Naive B cell (primary cell): ENCODE measurements around the gene SAT1. TPM values are rescaled to one million over a fixed set of nuclear protein-coding genes. Genes with fewer than 3 reads are reported as not detected.
"Not testable (repeated sequence)": the region's sequence is repeated elsewhere in the genome, so short reads cannot be mapped to it uniquely, and the experiment has no call there.

ENCODE experiments used
- ATAC-seq, 2 donors: fragments of 150-1000 bp; cut with Tn5 transposase; 2 replicates each; pipeline ENCODE4 v1.10.0; 2021; ENCODE audit warnings: low read depth in 2 of 2, mild to moderate bottlenecking in 2 of 2, moderate library complexity in 2 of 2
- DNase-seq: peaks from one replicate; pipeline ENCODE4 v3.0.0; 2022
- H3K27ac Mint-ChIP-seq, 6 donors: one replicate each; pipeline ENCODE4 v1.8.0; 2020 to 2022; ENCODE audit warnings: mild to moderate bottlenecking in 6 of 6, mixed read lengths in 6 of 6, moderate library complexity in 5 of 6, inconsistent platforms in 2 of 6
- H3K27me3 Mint-ChIP-seq, 3 donors: one replicate each; pipeline ENCODE4 v1.8.0; 2021 to 2022; ENCODE audit warnings: mixed read lengths in 3 of 3, mild to moderate bottlenecking in 1 of 3
- H3K36me3 Mint-ChIP-seq, 2 donors: one replicate each; pipeline ENCODE4 v1.8.0; 2020 to 2022; ENCODE audit warnings: mixed read lengths in 2 of 2, inconsistent platforms in 1 of 2, mild to moderate bottlenecking in 1 of 2
- H3K4me1 Mint-ChIP-seq, 3 donors: one replicate each; pipeline ENCODE4 v1.8.0; 2020 to 2022; ENCODE audit warnings: mixed read lengths in 3 of 3, inconsistent platforms in 1 of 3, mild to moderate bottlenecking in 1 of 3, moderate library complexity in 1 of 3
- H3K4me3 Mint-ChIP-seq, 8 donors: one replicate each; pipeline ENCODE4 v1.8.0; 2020 to 2022; ENCODE audit warnings: mild to moderate bottlenecking in 8 of 8, mixed read lengths in 8 of 8, moderate library complexity in 8 of 8, inconsistent platforms in 2 of 8
- H3K9me3 Mint-ChIP-seq, 7 donors: one replicate each; pipeline ENCODE4 v1.8.0; 2020 to 2022; ENCODE audit warnings: mixed read lengths in 7 of 7, mild to moderate bottlenecking in 5 of 7, inconsistent platforms in 2 of 7, moderate library complexity in 1 of 7
- polyA plus RNA-seq, 6 donors: library from polyadenylated mRNA; unstranded; fragments of 300-500 nt; fragmentation: Illumina TruSeq; gene quantifications; one replicate each; pipeline ENCODE4 v1.2.3, GENCODE V29; 2021; ENCODE audit warnings: low read depth in 6 of 6

The SAT1 gene
- 100 to 1,000 TPM; 114 to 204 (median 165) TPM for polyA plus RNA-seq

GRCh38 chrX:23782863-23783588, at the start of gene SAT1:
SAT1 (plus strand) TSS chrX:23783173; CDS start chrX:23783352, 179 bp downstream.
- ATAC-seq (peak; percentile 81 to 84), DNase-seq (peak; percentile 92)
- H3K27me3 Mint-ChIP-seq, result no peaks in the 10 kb centered on the region
- peak within 1 kb of the TSS; percentile 86 to 98 (median 96) for H3K4me3 Mint-ChIP-seq
- H3K36me3 Mint-ChIP-seq, result peaks cover 12 to 22% of the 10 kb centered on the region in 2 donors
- peaks cover 0 to 5% (median 0%) of the 10 kb centered on the region in 7 donors for H3K9me3 Mint-ChIP-seq
- H3K27ac Mint-ChIP-seq, result peak within 1 kb of the TSS; percentile 94 to 99 (median 98)
- peaks cover 18 to 44% (median 25%) of the 10 kb centered on the region in 3 donors for H3K4me1 Mint-ChIP-seq

DNA sequence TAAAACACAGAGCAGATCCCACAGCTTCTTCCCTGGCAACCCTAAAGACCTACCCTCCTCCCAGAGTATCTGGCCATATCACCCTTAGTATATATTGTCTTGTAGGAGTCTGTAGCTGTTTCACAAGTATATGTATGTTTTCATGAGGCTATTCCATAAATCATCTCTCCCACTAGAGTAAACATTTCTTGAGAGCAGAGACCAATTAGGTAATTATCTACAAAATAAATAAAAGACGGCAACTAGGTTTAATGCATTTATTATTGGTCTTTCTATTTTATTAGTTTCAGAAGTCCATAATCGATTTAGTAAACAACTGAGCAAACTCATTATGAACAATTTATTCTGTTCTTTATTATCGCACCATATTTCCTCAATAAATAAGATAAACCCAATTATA, 46.9 kb upstream of the SAT1 start:
- no peaks in the 10 kb centered on the region for H3K9me3 Mint-ChIP-seq
- no peak for ATAC-seq
- H3K27ac Mint-ChIP-seq, result peak overlapping the region in 2 of 6 donors; percentile 24 to 80
- no peaks in the 10 kb centered on the region for H3K27me3 Mint-ChIP-seq
- H3K4me1 Mint-ChIP-seq, result peaks cover 4 to 12% (median 9%) of the 10 kb centered on the region in 3 donors
- peaks cover 0 to 6% of the 10 kb centered on the region in 2 donors for H3K36me3 Mint-ChIP-seq
- DNase-seq, result no peak
- peak overlapping the region in 1 of 8 donors; percentile 0 for H3K4me3 Mint-ChIP-seq

DNA sequence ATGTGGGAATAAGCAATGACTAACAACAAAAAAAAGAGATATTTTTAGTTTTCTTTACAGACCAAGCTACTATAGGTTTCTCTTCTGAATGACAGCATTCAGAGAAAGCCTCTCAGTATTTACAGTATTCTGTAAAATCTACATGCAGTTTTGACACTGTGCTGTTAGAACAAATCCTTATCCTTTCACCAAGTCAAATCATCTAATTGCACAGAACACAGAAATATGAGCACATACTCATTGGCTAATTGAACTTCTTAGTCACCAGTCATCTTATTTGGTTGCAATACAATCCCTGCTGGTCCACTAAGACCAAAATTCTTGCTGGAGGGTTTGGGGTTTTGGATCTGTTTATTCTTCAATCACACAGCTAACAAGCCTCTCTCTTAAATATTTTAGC, 45.6 kb upstream of the SAT1 start:
- no peak overlapping the region for H3K4me3 Mint-ChIP-seq
- H3K9me3 Mint-ChIP-seq, result peaks cover 0 to 5% (median 0%) of the 10 kb centered on the region in 7 donors
- peaks cover 10 to 23% (median 20%) of the 10 kb centered on the region in 3 donors for H3K4me1 Mint-ChIP-seq
- H3K27ac Mint-ChIP-seq, result peak overlapping the region in 1 of 6 donors; percentile 29
- no peaks in the 10 kb centered on the region for H3K27me3 Mint-ChIP-seq
- no peak for DNase-seq
- H3K36me3 Mint-ChIP-seq, result peaks cover 0 to 6% of the 10 kb centered on the region in 2 donors
- no peak for ATAC-seq

- H3K4me3 Mint-ChIP-seq, result peak overlapping the region; percentile 73 to 95 (median 90)
- H3K9me3 Mint-ChIP-seq, result peaks cover 0 to 5% (median 0%) of the 10 kb centered on the region in 7 donors
- no peaks in the 10 kb centered on the region for H3K27me3 Mint-ChIP-seq
- ATAC-seq (no peak), DNase-seq (no peak)
- peaks cover 11 to 40% (median 23%) of the 10 kb centered on the region in 3 donors for H3K4me1 Mint-ChIP-seq
- no peaks in the 10 kb centered on the region for H3K36me3 Mint-ChIP-seq
- peak overlapping the region; percentile 90 to 96 (median 94) for H3K27ac Mint-ChIP-seq
Observed at GRCh38 chrX:23742174-23742696, 40.7 kb upstream of the SAT1 start.

GRCh38 chrX:23742697-23743622, 40.0 kb upstream of the SAT1 start, which contains the start of gene ACOT9:
ACOT9 (minus strand) TSS chrX:23743276; CDS start chrX:23743144, 132 bp downstream.
- peak within 1 kb of the TSS; percentile 73 to 95 (median 90) for H3K4me3 Mint-ChIP-seq
- peaks cover 11 to 40% (median 23%) of the 10 kb centered on the region in 3 donors for H3K4me1 Mint-ChIP-seq
- H3K27me3 Mint-ChIP-seq, result no peaks in the 10 kb centered on the region
- ATAC-seq (peak; percentile 84 to 88), DNase-seq (peak; percentile 74)
- peak within 1 kb of the TSS; percentile 90 to 97 (median 96) for H3K27ac Mint-ChIP-seq
- H3K9me3 Mint-ChIP-seq, result peaks cover 0 to 5% (median 0%) of the 10 kb centered on the region in 7 donors
- no peaks in the 10 kb centered on the region for H3K36me3 Mint-ChIP-seq

DNA sequence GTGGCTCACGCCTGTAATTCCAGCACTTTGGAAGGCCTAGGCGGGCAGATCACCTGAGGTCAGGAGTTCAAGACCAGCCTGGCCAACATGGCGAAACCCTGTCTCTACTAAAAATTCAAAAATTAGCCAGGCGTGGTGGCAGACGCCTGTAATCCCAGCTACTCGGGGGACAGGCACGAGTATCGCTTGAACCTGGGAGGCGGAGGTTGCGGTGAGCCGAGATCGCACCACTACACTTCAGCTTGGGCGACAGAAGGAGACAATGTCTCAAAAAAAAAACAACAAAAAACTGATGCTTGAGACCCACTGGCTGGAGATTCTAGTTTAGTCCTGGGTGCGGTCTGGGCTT, 39.4 kb upstream of the SAT1 start:
- H3K4me1 Mint-ChIP-seq, result peaks cover 11 to 40% (median 23%) of the 10 kb centered on the region in 3 donors
- not testable (repeated sequence) for ATAC-seq, H3K9me3 Mint-ChIP-seq, DNase-seq, H3K27me3 Mint-ChIP-seq, H3K36me3 Mint-ChIP-seq
- peak overlapping the region; percentile 90 to 97 (median 96) for H3K27ac Mint-ChIP-seq
- H3K4me3 Mint-ChIP-seq, result peak overlapping the region; percentile 73 to 95 (median 87)

GRCh38 chrX:23745786-23746185, 37.2 kb upstream of the SAT1 start:
- no peaks in the 10 kb centered on the region for H3K36me3 Mint-ChIP-seq
- peak overlapping the region; percentile 14 to 93 (median 74) for H3K27ac Mint-ChIP-seq
- peak overlapping the region in 4 of 8 donors; percentile 20 to 66 (median 42) for H3K4me3 Mint-ChIP-seq

GRCh38 chrX:23749129-23749528, 33.8 kb upstream of the SAT1 start:
- Mint-ChIP-seq H3K36me3 (no peaks in the 10 kb centered on the region), H3K27ac (no peak overlapping the region)

More at GRCh38 chrX:23745786-23746185, 37.2 kb upstream of the SAT1 start:
- no peaks in the 10 kb centered on the region for H3K27me3 Mint-ChIP-seq
- H3K9me3 Mint-ChIP-seq, result peaks cover 0 to 5% (median 0%) of the 10 kb centered on the region in 7 donors
- peaks cover 7 to 36% (median 18%) of the 10 kb centered on the region in 3 donors for H3K4me1 Mint-ChIP-seq
- peak; percentile 26 to 51 for ATAC-seq
- peak; percentile 36 for DNase-seq

GRCh38 chrX:23749576-23749975, 33.4 kb upstream of the SAT1 start:
- Mint-ChIP-seq H3K36me3 (no peaks in the 10 kb centered on the region), H3K4me1 (peaks cover 0 to 12% (median 5%) of the 10 kb centered on the region in 3 donors), H3K27me3 (no peaks in the 10 kb centered on the region), H3K9me3 (no peaks in the 10 kb centered on the region), H3K4me3 (no peak overlapping the region), H3K27ac (no peak overlapping the region)
- ATAC-seq (no peak), DNase-seq (no peak)

More at GRCh38 chrX:23749129-23749528, 33.8 kb upstream of the SAT1 start:
- Mint-ChIP-seq H3K27me3 (no peaks in the 10 kb centered on the region), H3K9me3 (peaks cover 0 to under 1% (median 0%) of the 10 kb centered on the region in 7 donors), H3K4me3 (no peak overlapping the region), H3K4me1 (peaks cover 0 to 12% (median 5%) of the 10 kb centered on the region in 3 donors)
- DNase-seq (no peak), ATAC-seq (no peak)

- H3K9me3 Mint-ChIP-seq, result no peaks in the 10 kb centered on the region
- no peaks in the 10 kb centered on the region for H3K27me3 Mint-ChIP-seq
Observed at GRCh38 chrX:23752740-23753415, 30.1 kb upstream of the SAT1 start.

DNA sequence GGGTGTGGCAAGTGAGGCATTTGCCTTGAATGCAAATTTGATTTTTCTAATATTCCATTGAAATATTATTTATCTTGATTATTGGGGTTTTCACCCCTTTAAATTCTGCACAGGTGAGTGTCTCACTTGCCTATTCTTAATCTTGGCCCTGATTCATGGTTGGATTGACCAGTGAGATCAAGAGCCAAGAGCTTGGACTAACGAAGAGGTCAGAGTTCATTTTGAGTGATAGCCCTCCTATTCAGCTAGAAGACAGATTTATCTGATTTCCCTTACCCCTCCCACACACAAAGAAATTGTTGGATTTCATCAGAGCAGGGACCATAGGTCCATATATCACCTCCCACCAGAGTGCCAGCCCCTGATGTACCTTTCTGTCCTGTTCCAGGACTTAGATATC, 28.3 kb upstream of the SAT1 start:
- Mint-ChIP-seq H3K27ac (no peak overlapping the region), H3K4me1 (peaks cover 0 to 4% (median 0%) of the 10 kb centered on the region in 3 donors), H3K27me3 (no peaks in the 10 kb centered on the region), H3K36me3 (no peaks in the 10 kb centered on the region), H3K9me3 (no peaks in the 10 kb centered on the region), H3K4me3 (no peak overlapping the region)
- DNase-seq (no peak), ATAC-seq (no peak)

More at GRCh38 chrX:23752740-23753415, 30.1 kb upstream of the SAT1 start:
- Mint-ChIP-seq H3K36me3 (no peaks in the 10 kb centered on the region), H3K4me3 (no peak overlapping the region), H3K27ac (peak overlapping the region in 2 of 6 donors; percentile 29 to 69), H3K4me1 (peaks cover 0 to 4% (median 0%) of the 10 kb centered on the region in 3 donors)
- ATAC-seq (no peak), DNase-seq (no peak)

DNA sequence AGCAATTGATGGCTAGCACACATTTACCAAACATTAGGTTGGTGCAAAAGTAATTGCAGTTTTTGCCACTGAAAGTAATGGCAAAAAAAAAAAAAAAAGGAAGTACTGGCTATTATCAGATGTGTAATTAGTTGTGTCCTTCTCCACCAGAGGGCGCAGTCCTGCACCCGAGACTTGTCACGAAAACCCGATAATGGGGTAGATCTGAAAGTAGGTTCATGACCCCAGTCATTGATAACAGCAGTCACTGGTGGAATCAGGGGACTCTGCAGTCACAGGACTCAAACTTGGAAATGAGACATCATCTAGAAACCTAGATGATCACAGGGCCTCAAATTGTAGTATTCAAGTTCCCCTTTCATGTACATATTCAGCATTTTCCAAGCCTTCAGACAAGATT, 26.8 kb upstream of the SAT1 start:
- DNase-seq (peak; percentile 59), ATAC-seq (peak; percentile 76 to 80)
- Mint-ChIP-seq H3K9me3 (no peaks in the 10 kb centered on the region), H3K4me3 (peak overlapping the region in 2 of 8 donors; percentile 35 to 78), H3K27me3 (no peaks in the 10 kb centered on the region), H3K4me1 (peaks cover 0 to 4% (median 0%) of the 10 kb centered on the region in 3 donors), H3K27ac (peak overlapping the region in 1 of 6 donors; percentile 26), H3K36me3 (no peaks in the 10 kb centered on the region)
